Pancreas (tissue), 10 donors: ENCODE results near the gene A1CF. TPM values are rescaled to one million over a fixed set of nuclear protein-coding genes. Genes with fewer than 3 reads are reported as not detected.
"Not testable (repeated sequence)": the region's sequence is repeated elsewhere in the genome, so short reads cannot be mapped to it uniquely, and the experiment has no call there.

Experiments used
- ATAC-seq, 4 donors: fragments of 200-7000 bp; cut with Tn5 transposase; one replicate each; pipeline versions ENCODE4 v1.8.0 to v1.9.1; 2020; ENCODE audit warnings: mild to moderate bottlenecking in 4 of 4, moderate library complexity in 4 of 4
- DNase-seq, 6 donors: peaks; one replicate each; pipeline ENCODE4 v3.0.0-alpha.2; 2020
- FAIRE-seq: peaks from 2 replicates; lab custom pipeline; 2012; peaks lifted over from hg19 to GRCh38; lab: Jason Lieb, UNC
- H3K27ac ChIP-seq, 4 donors: fragments of 200-600 bp; sonication (generic); 1 replicate in 3 of 4; 2 replicates in 1 of 4; pipeline versions ENCODE4 v1.5.0 to v1.8.0; 2020
- H3K27me3 ChIP-seq, 4 donors: fragments of 200-600 bp; one replicate each; pipeline ENCODE4 v1.8.0; 2021
- H3K36me3 ChIP-seq, 3 donors: fragments of 200-600 bp; sonication (generic) in 1 of 3; one replicate each; pipeline versions ENCODE4 v1.5.0 to v1.8.0; 2020 to 2021
- H3K4me1 ChIP-seq, 3 donors: fragments of 200-600 bp; one replicate each; pipeline ENCODE4 v1.8.0; 2021
- H3K4me3 ChIP-seq, 4 donors: fragments of 200-600 bp; sonication (generic) in 2 of 4; one replicate each; pipeline versions ENCODE4 v1.5.0 to v1.8.0; 2020 to 2021
- H3K9me3 ChIP-seq, 4 donors: fragments of 200-600 bp; one replicate each; pipeline ENCODE4 v1.8.0; 2021
- CTCF ChIP-seq, 4 donors: fragments of 200-600 bp; sonication (generic) in 3 of 4; IDR thresholded peaks; one replicate each; pipeline versions ENCODE4 v1.5.0 to v1.8.0; 2021; ENCODE audit warnings: antibody characterized with exemption in 4 of 4
- WGBS, 2 donors: extraction: QIAGEN DNeasy Blood & Tissue Kit; methylation state at CpG; one replicate each; pipeline ENCODE4 v1.1.7; 2013; 5-methylcytosine and 5-hydroxymethylcytosine counted together
- intact Hi-C, 3 donors: fragments of 100-400 bp; cut with DNase I; formaldehyde crosslinking; loops; one replicate each; pipeline versions ENCODE4 v1.11.1 to v1.14.2; 2022
- polyA plus RNA-seq, 2 donors: library from polyadenylated mRNA; stranded (reverse); fragments of 200-250 nt; gene quantifications; one replicate each; pipeline ENCODE4 v1.2.3, GENCODE V29; 2013
- total RNA-seq, 6 donors: library from RNA; stranded (reverse); fragmentation: NEBNext Ultra II Directional in 4 of 6; extraction: Animal tissue kit (Norgen Biotek cat#: 25700) in 4 of 6; gene quantifications; one replicate each; pipeline versions ENCODE4 v1.2.1 to v1.2.4, GENCODE V29; 2021 to 2023
- donor health status: healthy with polysubstance abuse.
- donor health status: DM: no; HTN: no; CAD: no; lungs with moderate emphysema.
- donor health status: DM: no; HTN: no; CAD: no.
- donor health status: control.
- donor health status: control.
- donor health status: Bipolar disorder and iron deficiency.
- donor health status: DM: yes; HTN: yes; CAD: no.
- donor health status: DM: no; HTN: no; CAD: no.
- donor health status: DM: no; HTN: no; CAD: no.
- donor health status: DM: yes; HTN: yes; CAD: no.

A1CF gene
- total and polyA plus RNA-seq, 8 donors = 4.0 to 20.3 (median 13.1) TPM

- no peak overlapping the region for H3K4me3 ChIP-seq
- no peaks in the 10 kb centered on the region for H3K27me3 ChIP-seq
- DNase-seq (no peak), FAIRE-seq (no peak), ATAC-seq (peak in 2 of 4 donors; percentile 27 to 44)
- 88 to 97% methylated on average over 2 of the region's 2 CpGs for WGBS, 2 donors
- no peaks in the 10 kb centered on the region for H3K9me3 ChIP-seq
- TF ChIP-seq CTCF (IDR thresholded peaks at IDR 0.05) = no peak
- no peaks in the 10 kb centered on the region for H3K36me3 ChIP-seq
- no peak overlapping the region for H3K27ac ChIP-seq
- intact Hi-C loops = no loop called here
- peaks cover 0 to 18% (median 12%) of the 10 kb centered on the region in 3 donors for H3K4me1 ChIP-seq
Observed at GRCh38 chr10:50927522-50928189, 42.2 kb upstream of the A1CF start.

GRCh38 chr10:50923471-50923870 lies 38.0 kb upstream of the A1CF start:
- 29 to 37% methylated on average over 1 of the region's 1 CpG for WGBS, 2 donors
- intact Hi-C loops, H3K27ac ChIP-seq, DNase-seq, ATAC-seq, H3K9me3 ChIP-seq, H3K4me1 ChIP-seq, H3K4me3 ChIP-seq, H3K27me3 ChIP-seq, H3K36me3 ChIP-seq, FAIRE-seq: not testable (repeated sequence)

- Histone ChIP-seq H3K27me3 (no peaks in the 10 kb centered on the region), H3K4me1 (no peaks in the 10 kb centered on the region), H3K9me3 (no peaks in the 10 kb centered on the region), H3K4me3 (no peak overlapping the region), H3K27ac (no peak overlapping the region), H3K36me3 (no peaks in the 10 kb centered on the region)
- DNase-seq (no peak), ATAC-seq (no peak), FAIRE-seq (no peak)
- 86 to 88% methylated on average over 3 of the region's 3 CpGs for WGBS, 2 donors
- intact Hi-C loops = no loop called here
- no peak for TF ChIP-seq CTCF (IDR thresholded peaks at IDR 0.05)
Observed at GRCh38 chr10:50919010-50919409, 33.6 kb upstream of the A1CF start.

- no peaks in the 10 kb centered on the region for H3K27me3 ChIP-seq
- DNase-seq = no peak
- H3K27ac ChIP-seq = no peak overlapping the region
- H3K4me1 ChIP-seq = no peaks in the 10 kb centered on the region
- no peak for FAIRE-seq
- H3K9me3 ChIP-seq = no peaks in the 10 kb centered on the region
- no peaks in the 10 kb centered on the region for H3K36me3 ChIP-seq
- ATAC-seq = no peak
- no peak overlapping the region for H3K4me3 ChIP-seq
- intact Hi-C loops = no loop called here
- TF ChIP-seq CTCF (IDR thresholded peaks at IDR 0.05) = no peak
Observed at GRCh38 chr10:50918529-50918928, 33.1 kb upstream of the A1CF start.

- Histone ChIP-seq H3K36me3 (no peaks in the 10 kb centered on the region), H3K27me3 (no peaks in the 10 kb centered on the region), H3K27ac (no peak overlapping the region), H3K4me1 (no peaks in the 10 kb centered on the region), H3K4me3 (no peak overlapping the region), H3K9me3 (no peaks in the 10 kb centered on the region)
- intact Hi-C loops = no loop called here
- DNase-seq (no peak), ATAC-seq (peak in 1 of 4 donors; percentile 60), FAIRE-seq (no peak)
- no peak for TF ChIP-seq CTCF (IDR thresholded peaks at IDR 0.05)
Observed at GRCh38 chr10:50917486-50917885, 32.1 kb upstream of the A1CF start.
